Mucosa of stomach (tissue), 1 donor: Measurements from ENCODE around the gene WSCD2.

Experiments
- H3K27me3 ChIP-seq: one replicate; pipeline ENCODE4 v1.7.0; 2013; ENCODE audit warnings: mild to moderate bottlenecking, low read length; ENCODE audit not compliant: control insufficient read depth, insufficient read depth
- H3K36me3 ChIP-seq: one replicate; pipeline ENCODE4 v1.7.0; 2013; ENCODE audit warnings: low read length; ENCODE audit not compliant: control insufficient read depth, insufficient read depth
- H3K4me1 ChIP-seq: one replicate; pipeline ENCODE4 v1.7.0; 2013; ENCODE audit warnings: mild to moderate bottlenecking, low read length; ENCODE audit not compliant: control insufficient read depth, insufficient read depth
- H3K4me3 ChIP-seq: one replicate; pipeline ENCODE4 v1.7.0; 2013; ENCODE audit warnings: low read length
- H3K9ac ChIP-seq: one replicate; pipeline ENCODE4 v1.7.0; 2013; ENCODE audit warnings: mild to moderate bottlenecking, low read length, moderate library complexity
- H3K9me3 ChIP-seq: one replicate; pipeline ENCODE4 v1.7.0; 2013; ENCODE audit warnings: mild to moderate bottlenecking, low read length, moderate library complexity; ENCODE audit not compliant: control insufficient read depth
- donor health status: Pancreatic carcinoma.

Gene WSCD2

DNA sequence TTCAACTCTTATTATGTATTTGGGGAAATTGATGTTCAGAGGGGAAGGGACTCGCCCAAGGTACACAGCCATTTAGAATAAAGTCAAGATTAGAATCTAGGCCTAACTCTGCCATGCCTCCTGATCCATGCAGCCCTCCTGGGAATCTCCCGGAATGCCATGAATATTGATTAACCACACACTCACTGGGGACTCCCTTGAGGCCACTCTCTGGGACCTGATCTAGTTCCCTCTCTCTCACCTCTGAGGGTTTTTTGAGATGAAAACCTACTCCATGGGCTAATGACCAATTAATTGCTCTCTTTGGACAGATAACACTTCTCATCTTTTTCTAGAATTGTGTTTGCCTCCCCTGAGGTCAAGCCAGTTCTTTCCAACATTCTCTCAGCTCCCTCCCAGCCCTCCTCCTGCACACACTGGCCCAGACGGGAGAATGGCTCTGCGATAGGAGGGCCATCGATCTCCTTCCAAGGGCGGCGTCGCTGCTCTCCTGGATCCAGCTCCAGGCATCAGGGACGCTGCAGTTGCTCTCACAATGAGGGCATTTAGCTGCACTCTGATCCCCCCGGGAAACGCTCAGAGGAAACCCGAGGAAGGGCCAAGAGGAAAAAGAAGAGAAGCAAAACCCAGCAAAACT lies 22.6 kb downstream of the WSCD2 start:
- H3K9me3 ChIP-seq, result no peaks in the 10 kb centered on the region
- no peak overlapping the region for H3K9ac ChIP-seq
- no peaks in the 10 kb centered on the region for H3K4me1 ChIP-seq
- H3K36me3 ChIP-seq, result no peaks in the 10 kb centered on the region
- H3K27me3 ChIP-seq, result peaks cover 4% of the 10 kb centered on the region
- no peak overlapping the region for H3K4me3 ChIP-seq

DNA sequence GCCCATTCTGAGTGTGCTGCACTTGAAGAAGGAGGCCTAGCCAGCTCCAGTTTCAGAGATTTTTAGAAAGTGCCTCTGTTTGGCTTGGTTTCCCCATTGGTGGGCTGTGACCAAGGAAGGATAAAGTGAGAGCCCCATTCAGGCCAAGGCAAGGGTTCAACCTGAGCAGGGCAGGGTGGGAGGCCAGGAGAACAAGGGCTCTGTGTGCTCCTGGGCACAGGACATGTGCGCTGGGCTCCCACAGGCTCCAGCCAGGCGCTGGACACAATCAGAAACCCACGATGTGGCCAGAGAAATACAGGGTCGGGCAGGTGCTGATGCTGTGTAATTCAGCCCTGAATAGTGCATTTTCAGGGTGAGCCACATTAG lies 23.1 kb downstream of the WSCD2 start:
- H3K27me3 ChIP-seq, result peaks cover 4% of the 10 kb centered on the region
- no peak overlapping the region for H3K9ac ChIP-seq
- H3K4me3 ChIP-seq, result no peak overlapping the region
- no peaks in the 10 kb centered on the region for H3K4me1 ChIP-seq
- H3K36me3 ChIP-seq, result no peaks in the 10 kb centered on the region
- no peaks in the 10 kb centered on the region for H3K9me3 ChIP-seq

DNA sequence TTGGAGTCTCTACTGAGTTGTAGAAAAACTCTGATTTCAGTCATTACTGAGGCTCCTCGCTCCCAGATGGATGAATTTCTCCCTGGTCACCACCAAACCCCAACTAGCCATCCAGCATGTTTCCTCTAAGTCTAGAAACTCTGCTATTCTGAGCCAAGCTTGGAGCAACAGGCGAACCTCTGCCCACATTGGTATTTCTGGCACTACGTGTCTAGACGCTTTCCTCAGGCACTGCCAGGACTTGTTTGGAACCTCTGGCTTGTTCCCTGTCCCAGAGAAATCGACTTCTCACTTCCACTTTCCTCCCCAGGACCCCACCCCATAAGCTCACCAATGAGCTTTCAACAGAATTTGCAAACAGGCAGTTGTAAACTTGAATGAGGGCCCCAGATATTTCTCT lies 27.6 kb downstream of the WSCD2 start:
- no peak overlapping the region for H3K9ac ChIP-seq
- no peaks in the 10 kb centered on the region for H3K9me3 ChIP-seq
- no peaks in the 10 kb centered on the region for H3K36me3 ChIP-seq
- no peak overlapping the region for H3K4me3 ChIP-seq
- no peaks in the 10 kb centered on the region for H3K4me1 ChIP-seq
- H3K27me3 ChIP-seq, result no peaks in the 10 kb centered on the region

DNA sequence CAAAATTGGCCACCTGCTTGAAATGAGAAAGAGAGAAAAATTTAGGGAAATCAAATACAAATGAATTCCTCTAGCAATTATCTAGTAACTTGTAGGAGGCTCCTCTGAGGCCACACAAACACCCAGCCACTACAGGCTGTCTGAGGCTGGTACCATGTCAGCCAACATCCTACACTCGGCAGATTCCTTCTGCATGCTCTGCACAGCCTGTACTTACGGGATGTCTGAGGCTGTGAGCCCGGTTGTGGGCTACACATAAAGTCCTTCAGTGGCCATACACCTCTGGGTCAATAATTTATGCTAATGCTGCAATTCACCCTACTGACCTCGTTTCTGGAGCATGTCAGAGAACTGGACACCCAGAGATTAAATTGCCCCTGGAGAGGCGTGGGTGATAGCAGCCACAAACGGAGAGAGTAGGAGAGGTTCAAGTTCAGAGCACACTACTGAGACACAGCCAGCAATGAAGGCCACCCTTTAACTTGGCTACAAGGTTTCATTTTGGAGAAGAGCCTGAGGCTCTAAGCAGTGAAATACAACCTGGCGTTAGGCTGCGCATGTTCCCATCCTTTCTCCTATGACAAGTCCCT lies 28.9 kb downstream of the WSCD2 start:
- Histone ChIP-seq H3K9me3 (no peaks in the 10 kb centered on the region), H3K36me3 (no peaks in the 10 kb centered on the region), H3K27me3 (no peaks in the 10 kb centered on the region), H3K9ac (no peak overlapping the region), H3K4me1 (no peaks in the 10 kb centered on the region), H3K4me3 (no peak overlapping the region)

DNA sequence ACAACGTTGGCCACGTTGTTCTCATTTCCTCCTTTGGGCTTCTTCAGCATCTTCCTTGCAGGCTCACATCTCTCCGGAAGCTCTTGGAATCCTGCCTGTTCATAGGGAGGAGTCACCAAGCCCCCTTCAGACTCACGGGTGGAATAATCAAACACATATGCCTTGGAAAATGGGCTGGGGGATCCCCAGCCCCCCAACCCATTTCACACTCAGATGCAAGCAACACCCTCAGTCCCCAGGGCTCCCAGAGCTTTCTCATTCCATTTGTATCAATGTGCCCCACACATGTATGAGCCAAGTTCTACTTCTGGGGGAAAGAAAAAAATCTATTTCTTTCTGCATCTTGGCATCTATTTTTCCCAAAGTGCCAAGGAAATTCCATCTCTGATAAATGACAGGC lies 33.1 kb downstream of the WSCD2 start:
- H3K4me1 ChIP-seq, result no peaks in the 10 kb centered on the region
- H3K4me3 ChIP-seq, result no peak overlapping the region
- H3K9me3 ChIP-seq, result no peaks in the 10 kb centered on the region
- H3K36me3 ChIP-seq, result no peaks in the 10 kb centered on the region
- H3K9ac ChIP-seq, result no peak overlapping the region
- H3K27me3 ChIP-seq, result no peaks in the 10 kb centered on the region

DNA sequence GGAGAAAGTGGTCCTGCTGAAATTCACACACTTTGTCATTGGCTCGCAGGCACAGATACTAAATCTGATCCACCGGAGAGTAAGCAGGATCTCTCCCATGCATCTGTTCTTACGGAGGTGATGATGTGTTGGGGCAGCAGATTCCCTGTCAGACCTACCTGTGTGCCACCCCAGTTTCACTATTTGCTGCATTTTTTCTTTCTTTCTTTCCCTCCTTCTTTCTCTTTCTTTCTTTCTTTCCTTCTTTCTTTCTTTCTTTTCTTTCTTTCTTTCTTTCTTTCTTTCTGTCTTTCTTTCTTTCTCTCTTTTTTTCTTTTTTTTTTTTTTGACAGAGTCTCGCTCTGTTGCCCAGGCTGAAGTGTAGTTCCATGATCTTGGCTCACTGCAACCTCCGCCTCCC lies 37.4 kb downstream of the WSCD2 start:
- Histone ChIP-seq H3K9me3 (no peaks in the 10 kb centered on the region), H3K27me3 (peaks cover 4% of the 10 kb centered on the region), H3K4me1 (no peaks in the 10 kb centered on the region), H3K36me3 (no peaks in the 10 kb centered on the region), H3K4me3 (no peak overlapping the region), H3K9ac (no peak overlapping the region)

DNA sequence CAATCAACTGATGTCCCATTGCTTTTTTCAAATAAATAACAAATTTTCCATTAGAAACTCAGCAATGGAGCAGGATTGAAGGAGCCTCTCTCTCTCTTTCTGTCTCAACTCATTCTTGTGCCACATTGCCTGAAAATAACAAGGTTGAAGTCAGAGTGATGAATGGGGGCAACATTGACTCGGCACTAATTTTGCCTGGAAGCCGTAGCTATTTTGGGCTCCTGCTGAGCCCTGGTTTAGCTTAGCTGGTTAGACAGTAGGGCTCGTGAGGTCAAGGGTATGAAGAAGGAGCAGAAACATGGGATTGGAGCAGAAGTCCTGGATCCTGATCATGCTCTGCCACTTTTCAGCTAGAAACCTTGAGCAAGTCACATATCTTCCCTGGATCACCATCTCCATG lies 38.9 kb downstream of the WSCD2 start:
- H3K9ac ChIP-seq, result no peak overlapping the region
- H3K9me3 ChIP-seq, result no peaks in the 10 kb centered on the region
- no peak overlapping the region for H3K4me3 ChIP-seq
- H3K27me3 ChIP-seq, result peaks cover 4% of the 10 kb centered on the region
- no peaks in the 10 kb centered on the region for H3K4me1 ChIP-seq
- H3K36me3 ChIP-seq, result no peaks in the 10 kb centered on the region

DNA sequence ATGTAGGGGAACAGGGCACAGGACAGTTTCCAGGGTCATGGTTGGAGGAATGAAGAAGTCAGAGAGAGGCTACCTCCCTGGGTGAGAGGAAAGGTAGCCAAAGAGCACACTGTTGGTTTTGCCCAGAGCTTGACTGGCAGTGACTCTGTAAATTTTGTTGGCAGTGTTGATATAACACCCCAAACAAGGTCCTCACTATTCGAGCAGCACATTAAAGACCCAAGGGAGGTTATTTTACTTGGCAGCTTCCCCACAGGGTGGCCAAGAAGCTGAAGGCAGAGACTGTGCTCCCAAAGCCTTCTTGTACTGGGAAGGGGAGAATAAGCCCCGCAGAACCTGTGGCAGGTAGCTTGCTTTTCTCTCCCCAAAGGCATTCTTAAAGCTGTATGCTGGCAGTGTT lies 40.6 kb downstream of the WSCD2 start:
- Histone ChIP-seq H3K36me3 (no peaks in the 10 kb centered on the region), H3K4me3 (no peak overlapping the region), H3K9me3 (no peaks in the 10 kb centered on the region), H3K9ac (no peak overlapping the region), H3K27me3 (peaks cover 4% of the 10 kb centered on the region), H3K4me1 (no peaks in the 10 kb centered on the region)

DNA sequence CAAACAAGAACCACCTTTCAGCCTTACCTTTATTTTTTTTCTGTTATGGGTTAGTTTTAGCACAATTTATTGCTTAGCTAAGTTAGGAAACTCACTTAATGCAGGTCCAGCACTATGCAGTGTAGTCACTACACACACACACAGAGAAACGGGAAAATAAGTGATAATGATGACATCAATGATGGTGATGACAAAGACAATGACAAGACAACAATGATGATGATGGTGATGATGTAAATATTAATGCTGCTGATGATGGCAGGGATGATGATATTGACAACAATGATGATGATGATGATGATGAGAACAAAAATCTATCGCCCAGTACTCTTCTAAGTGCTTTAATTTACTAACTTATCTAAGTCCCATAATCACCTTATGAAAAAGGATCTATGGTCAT lies 41.1 kb downstream of the WSCD2 start:
- H3K27me3 ChIP-seq, result peaks cover 4% of the 10 kb centered on the region
- H3K9ac ChIP-seq, result no peak overlapping the region
- H3K4me3 ChIP-seq, result no peak overlapping the region
- no peaks in the 10 kb centered on the region for H3K36me3 ChIP-seq
- no peaks in the 10 kb centered on the region for H3K9me3 ChIP-seq
- H3K4me1 ChIP-seq, result no peaks in the 10 kb centered on the region

DNA sequence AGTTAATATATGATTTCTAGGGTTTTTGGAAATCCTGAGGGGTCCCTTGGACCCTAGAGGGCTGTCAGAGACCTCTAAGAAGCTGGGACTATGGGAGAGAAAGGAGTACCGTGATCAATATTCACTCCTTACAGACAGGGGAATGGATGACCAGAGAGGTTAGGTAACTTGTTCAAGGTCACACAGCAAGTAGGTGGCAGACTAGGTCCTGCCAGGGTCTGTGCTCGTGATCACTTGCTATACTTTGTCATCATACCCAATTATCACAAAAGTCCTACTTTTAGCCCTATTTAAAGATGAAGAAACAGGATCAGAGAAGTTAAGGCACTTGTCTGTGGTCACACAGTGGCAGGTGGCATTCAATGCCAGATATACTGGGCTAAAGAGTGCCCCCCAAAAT lies 42.9 kb downstream of the WSCD2 start:
- no peak overlapping the region for H3K9ac ChIP-seq
- no peaks in the 10 kb centered on the region for H3K4me1 ChIP-seq
- H3K27me3 ChIP-seq, result peaks cover 4% of the 10 kb centered on the region
- no peak overlapping the region for H3K4me3 ChIP-seq
- no peaks in the 10 kb centered on the region for H3K9me3 ChIP-seq
- no peaks in the 10 kb centered on the region for H3K36me3 ChIP-seq

DNA sequence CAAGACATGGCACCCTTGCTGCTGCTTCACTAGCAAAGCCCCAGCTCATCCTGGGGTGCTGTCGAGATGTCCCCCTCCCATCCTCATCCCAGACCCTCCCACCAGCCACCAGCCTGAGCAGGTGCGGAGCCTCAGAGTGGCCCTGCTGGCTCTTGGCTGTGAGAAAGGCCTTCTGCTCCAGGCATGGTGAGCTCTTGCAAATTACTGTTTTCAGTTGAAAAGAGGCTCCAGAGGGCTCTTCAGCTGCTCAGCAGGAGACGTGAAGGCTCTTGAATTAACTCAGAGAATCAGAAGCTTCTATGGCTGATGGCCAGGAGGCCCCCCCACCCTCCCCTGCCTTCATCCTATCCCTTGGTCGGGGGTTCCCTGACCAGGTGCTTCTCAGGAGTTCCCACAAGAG lies 44.1 kb downstream of the WSCD2 start:
- Histone ChIP-seq H3K4me1 (no peaks in the 10 kb centered on the region), H3K27me3 (peaks cover 4% of the 10 kb centered on the region), H3K9me3 (no peaks in the 10 kb centered on the region)

DNA sequence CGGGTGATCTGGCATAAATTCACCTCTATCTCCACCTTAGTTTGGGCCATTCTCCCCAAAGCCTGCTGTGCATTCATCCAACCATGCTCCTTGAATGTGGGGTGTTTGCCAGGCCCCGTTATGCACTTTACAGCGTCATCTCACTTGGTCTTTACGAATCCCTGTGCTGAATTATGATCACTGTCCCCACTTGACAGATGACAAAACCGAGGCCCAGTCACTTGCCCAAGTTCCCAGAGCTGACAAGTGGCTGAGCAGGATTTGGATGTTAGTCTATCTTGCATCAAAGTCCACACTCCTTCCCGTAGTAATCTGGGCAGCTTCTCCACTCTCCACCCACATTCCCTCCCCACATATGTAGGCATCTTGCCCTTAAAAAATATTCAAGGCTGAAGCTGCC lies 44.8 kb downstream of the WSCD2 start:
- Histone ChIP-seq H3K4me1 (no peaks in the 10 kb centered on the region), H3K27me3 (peaks cover 4% of the 10 kb centered on the region), H3K9me3 (no peaks in the 10 kb centered on the region), H3K9ac (no peak overlapping the region), H3K4me3 (no peak overlapping the region), H3K36me3 (no peaks in the 10 kb centered on the region)

More for the DNA sequence above, 44.1 kb downstream of the WSCD2 start:
- no peak overlapping the region for H3K4me3 ChIP-seq
- H3K9ac ChIP-seq, result no peak overlapping the region
- H3K36me3 ChIP-seq, result no peaks in the 10 kb centered on the region

DNA sequence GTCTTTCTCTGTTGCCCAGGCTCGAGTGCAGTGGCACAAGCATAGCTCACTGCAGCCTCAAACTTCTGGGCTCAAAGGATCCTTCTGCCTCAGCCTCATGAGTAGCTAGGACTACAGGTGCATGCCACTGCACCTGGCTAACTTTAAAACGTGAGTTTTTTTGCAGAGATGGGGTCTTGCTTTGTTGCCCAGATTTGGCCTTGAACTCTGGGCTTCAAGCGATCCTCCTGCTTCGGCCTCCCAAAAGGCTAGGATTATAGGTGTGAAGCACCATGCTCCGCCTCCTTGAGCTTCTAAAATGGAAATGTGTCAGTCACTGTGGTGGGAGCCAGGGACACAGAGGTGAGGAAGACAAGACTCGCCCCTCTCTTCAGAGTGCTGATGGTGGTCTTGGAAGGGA lies 45.6 kb downstream of the WSCD2 start:
- Histone ChIP-seq H3K9ac (no peak overlapping the region), H3K27me3 (peaks cover 4% of the 10 kb centered on the region), H3K4me1 (no peaks in the 10 kb centered on the region), H3K36me3 (no peaks in the 10 kb centered on the region), H3K4me3 (no peak overlapping the region), H3K9me3 (no peaks in the 10 kb centered on the region)
